Kidney glomerular epithelial cell (primary cell): ENCODE measurements around the gene ZFYVE1.
"Not testable (repeated sequence)": the region's sequence is repeated elsewhere in the genome, so short reads cannot be mapped to it uniquely, and the experiment has no call there.

Source experiments
- DNase-seq: peaks from one replicate; lab custom pipeline; 2025; lab: John Stamatoyannopoulos, UW

Gene ZFYVE1

GRCh38 chr14:72961016-72961415, 65.9 kb downstream of the ZFYVE1 start:
- DNase-seq: not testable (repeated sequence)

- no peak for DNase-seq
Observed at GRCh38 chr14:72958548-72958947, 68.4 kb downstream of the ZFYVE1 start.

GRCh38 chr14:72957213-72957612, 69.7 kb downstream of the ZFYVE1 start:
- no peak for DNase-seq

GRCh38 chr14:72956741-72957140, 70.2 kb downstream of the ZFYVE1 start:
- not testable (repeated sequence) for DNase-seq

- DNase-seq: no peak
Observed at GRCh38 chr14:72952171-72952570, 74.7 kb downstream of the ZFYVE1 start.

- DNase-seq: peak; percentile 49
Observed at GRCh38 chr14:72948481-72949138, 78.3 kb downstream of the ZFYVE1 start.

GRCh38 chr14:72947366-72948160, 79.3 kb downstream of the ZFYVE1 start:
- no peak for DNase-seq

GRCh38 chr14:72946491-72946890, 80.4 kb downstream of the ZFYVE1 start:
- no peak for DNase-seq

GRCh38 chr14:72945356-72946027, 81.4 kb downstream of the ZFYVE1 start:
- DNase-seq: no peak

- DNase-seq: no peak
Observed at GRCh38 chr14:72943876-72944430, 83.0 kb downstream of the ZFYVE1 start.

GRCh38 chr14:72942934-72943333, 84.0 kb downstream of the ZFYVE1 start:
- DNase-seq: no peak

- no peak for DNase-seq
Observed at GRCh38 chr14:72941286-72941985, 85.5 kb downstream of the ZFYVE1 start.

GRCh38 chr14:72939630-72940029, 87.3 kb downstream of the ZFYVE1 start:
- DNase-seq: no peak

GRCh38 chr14:72932893-72933292, 94.0 kb downstream of the ZFYVE1 start:
- no peak for DNase-seq

- no peak for DNase-seq
Observed at GRCh38 chr14:72929316-72930080, 97.4 kb downstream of the ZFYVE1 start.

- no peak for DNase-seq
Observed at GRCh38 chr14:72928872-72929271, 98.0 kb downstream of the ZFYVE1 start.

GRCh38 chr14:72926292-72927028, 100.4 kb downstream of the ZFYVE1 start, which contains the start of gene DCAF4:
DCAF4 (plus strand) TSS chr14:72926464; CDS start chr14:72937979, 11,515 bp downstream.
- peak; percentile 98 for DNase-seq

- DNase-seq: no peak
Observed at GRCh38 chr14:72925815-72926291, 101.1 kb downstream of the ZFYVE1 start.

- DNase-seq: no peak
Observed at GRCh38 chr14:72925171-72925759, 101.6 kb downstream of the ZFYVE1 start.

- DNase-seq: no peak
Observed at GRCh38 chr14:72924337-72924736, 102.6 kb downstream of the ZFYVE1 start.
